Activated naive CD4-positive, alpha-beta T cell (primary cell): ENCODE results near the gene FRS3.

ENCODE experiments used
- DNase-seq, 4 experiments: peaks; one replicate each; lab custom pipeline; 2025; lab: John Stamatoyannopoulos, UW

Gene FRS3

DNA sequence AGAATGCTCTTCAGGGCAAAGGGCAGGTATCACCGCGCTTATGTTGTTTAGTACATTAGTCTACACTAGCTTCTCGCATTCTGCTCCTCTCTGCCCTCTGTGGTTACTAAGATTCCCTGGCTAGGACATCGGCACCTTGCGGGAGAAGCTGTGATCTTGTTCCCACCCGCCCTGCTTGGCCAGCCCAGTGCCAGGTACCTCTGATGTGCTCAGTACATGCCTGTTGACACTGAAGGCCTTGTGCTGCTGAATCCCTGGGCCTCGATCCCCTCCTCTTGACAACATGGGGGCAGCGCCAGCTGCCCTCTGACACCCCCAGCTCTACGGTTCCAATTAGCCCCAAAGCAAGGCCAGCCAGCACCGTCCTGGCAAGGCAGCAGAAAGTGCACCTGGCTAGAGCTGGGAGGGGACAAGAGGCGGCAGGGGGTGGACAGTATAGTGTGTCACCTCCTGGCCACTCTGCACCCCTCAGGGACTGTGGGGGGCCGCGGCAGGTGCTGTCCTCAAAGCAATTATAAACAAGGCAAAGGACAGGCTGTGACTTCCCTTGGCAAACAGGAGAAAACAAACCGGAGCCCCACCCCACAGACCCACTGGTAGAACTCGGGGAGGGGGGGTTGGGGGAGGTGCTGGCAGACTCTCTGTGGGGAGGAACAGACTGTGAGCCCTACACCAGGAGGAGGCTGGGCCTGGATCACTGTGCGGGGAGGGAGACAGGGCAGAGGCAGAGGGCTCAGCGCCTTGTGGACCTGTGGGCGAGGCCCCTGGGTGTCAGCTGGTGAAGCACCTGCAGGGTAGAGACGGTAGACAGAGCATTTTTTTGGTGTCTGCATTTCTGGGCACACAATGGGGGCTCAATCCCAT is 51.4 kb downstream of the FRS3 start:
- DNase-seq: no peak

DNA sequence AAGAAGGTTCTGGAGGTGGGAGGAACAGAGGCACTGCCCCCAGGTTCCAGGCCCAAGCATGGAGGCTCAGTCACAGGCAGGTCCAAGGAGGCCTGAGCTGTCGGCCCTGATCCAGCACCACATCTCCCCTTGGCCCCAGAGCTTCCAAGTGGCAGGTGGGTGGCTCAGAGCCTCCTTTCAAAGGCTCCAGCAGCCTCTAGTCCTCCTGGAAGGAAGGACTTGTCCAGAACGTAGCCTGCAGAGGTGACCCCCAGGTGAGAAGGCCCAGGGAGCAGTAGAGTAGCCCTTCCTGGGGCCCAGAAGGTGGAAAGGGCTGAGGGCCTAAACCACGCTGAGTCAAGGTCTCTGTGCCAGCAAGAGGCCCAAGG is 52.0 kb downstream of the FRS3 start:
- DNase-seq: no peak

DNA sequence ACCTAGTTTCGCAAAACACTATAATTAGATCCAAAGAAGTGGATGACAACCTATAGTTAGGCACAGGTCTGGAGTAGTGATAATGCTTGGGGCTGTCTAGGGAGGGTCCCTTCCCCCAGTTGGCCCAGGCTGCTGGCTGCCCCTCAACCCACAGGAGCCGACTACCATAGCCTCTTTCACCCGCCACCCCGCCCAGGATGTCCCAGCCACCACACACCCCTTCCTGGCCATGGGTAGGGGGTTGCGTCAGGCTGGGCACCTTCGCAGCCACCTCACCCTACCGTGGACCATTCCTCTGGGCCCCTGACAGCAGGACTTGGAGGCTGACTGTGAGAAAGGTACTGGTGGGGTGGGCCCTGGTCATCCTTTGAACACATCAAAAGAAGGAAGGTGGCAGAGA is 52.8 kb downstream of the FRS3 start:
- no peak for DNase-seq

DNA sequence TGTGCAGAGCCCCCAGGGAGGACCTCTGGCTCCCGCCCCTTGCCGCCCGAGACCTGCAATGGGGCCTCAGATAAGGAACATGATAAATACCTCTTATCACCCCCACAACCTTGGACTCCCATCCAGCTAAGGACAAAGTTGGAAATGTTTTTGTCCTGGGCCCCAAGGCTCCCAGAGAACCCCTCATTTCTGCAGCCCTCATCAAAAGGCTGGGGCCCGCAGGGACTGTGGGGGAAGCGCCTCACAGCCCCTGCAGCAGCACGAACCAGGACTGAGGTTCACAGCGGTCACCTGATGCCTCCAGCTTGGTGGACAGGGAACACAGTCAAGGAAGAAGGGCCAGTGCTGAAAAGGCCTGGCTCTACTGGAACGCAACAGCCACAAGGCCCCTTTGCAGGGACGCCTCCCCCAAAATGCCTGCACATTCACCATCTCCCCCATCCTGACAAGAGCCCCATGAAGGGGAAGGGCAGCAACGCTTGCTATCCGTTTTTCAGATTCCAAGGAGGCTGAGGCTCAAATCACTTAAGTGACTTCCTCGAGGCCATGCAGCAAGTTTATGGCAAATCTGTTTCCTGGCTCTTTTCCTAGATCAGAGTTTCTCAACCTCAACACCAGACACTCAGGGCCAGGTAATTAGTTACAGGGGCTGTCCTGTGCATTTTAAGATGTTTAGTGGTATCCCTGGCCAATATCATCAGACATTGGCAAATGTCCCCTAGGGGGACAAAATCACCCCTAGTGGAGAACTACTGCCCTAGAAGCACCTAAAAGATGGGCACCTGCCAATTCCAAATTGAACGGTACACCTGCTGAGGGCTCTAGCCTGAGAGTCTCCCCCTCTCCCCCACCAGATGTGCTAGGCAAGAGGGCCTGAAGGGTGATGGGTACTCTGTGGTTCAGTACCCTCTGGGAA is 54.9 kb downstream of the FRS3 start:
- DNase-seq: no peak

DNA sequence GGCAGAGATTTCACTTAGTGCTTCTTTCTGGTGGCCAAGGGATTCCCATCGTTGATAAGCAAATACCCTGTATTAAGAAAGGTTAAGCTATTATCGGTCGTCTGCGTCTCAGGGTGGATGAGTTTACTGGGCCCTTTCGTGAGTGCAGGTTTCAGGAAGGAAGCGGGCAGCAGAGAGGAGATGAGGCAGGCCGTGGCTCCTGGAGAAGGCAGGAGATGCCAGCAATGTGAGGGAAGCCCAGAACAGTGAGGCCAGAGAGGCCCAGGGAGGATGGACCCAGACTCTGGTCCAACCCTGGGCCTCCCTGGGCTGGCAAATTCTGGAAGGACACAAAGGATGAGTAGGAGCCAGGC is 55.5 kb downstream of the FRS3 start:
- DNase-seq: no peak

DNA sequence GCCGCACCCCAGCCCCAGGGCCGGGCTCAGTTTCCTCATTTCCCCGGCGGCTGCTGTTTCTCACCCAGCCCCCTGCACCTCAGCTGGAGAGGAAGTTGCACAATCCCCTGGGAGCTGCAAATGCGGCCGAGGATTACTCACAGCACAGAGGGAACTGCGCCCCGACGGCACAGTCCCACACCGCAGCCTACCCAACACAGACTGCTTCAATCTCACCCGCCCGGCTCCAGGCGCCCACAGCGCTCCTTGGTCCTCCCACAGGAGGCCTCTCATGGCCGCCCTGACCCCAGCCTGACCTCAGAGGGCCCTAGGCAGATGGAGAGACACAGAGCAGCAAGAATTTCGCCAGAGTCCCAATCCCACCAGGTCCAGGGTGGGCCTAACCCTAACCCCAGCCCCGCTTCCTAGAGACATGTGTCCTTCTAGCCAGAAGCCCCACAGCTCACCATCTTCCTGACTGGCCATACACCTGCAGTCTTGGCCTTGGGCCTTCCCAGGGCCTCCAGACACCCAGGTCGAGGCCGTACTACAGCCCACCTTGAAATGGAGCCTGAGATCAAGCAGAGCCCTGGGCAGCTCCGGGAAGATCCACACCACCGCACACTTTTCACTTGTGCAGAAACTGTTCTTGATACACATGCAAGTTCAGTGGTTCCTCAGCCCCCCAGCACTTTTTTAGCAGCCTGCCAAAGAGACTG is 56.0 kb downstream of the FRS3 start:
- no peak for DNase-seq

DNA sequence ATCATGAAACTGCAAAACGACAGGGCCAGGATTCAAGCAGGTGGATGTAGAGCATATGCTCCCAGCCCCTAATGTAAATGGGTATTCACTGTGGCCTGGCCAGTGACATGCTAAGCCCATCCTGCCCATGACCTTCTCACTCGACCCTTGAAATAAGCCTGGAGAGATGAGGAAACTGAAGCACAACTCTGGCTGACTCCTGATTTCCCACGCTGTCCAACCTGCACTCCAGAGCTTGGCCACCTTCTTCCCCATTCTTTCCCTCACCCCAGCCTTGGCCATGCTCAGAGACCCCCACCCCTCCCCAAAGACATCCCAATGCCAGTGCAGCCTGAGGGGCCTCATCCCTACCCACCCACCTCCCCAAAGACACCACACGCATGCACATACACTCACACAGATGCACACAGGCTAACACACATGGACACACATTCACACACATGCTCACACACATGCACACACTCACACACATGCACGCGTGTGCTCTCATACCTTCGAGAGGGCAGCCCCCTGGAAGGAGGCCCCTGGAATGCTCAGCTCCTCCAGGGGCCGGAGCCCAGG is 56.7 kb downstream of the FRS3 start:
- DNase-seq: no peak

DNA sequence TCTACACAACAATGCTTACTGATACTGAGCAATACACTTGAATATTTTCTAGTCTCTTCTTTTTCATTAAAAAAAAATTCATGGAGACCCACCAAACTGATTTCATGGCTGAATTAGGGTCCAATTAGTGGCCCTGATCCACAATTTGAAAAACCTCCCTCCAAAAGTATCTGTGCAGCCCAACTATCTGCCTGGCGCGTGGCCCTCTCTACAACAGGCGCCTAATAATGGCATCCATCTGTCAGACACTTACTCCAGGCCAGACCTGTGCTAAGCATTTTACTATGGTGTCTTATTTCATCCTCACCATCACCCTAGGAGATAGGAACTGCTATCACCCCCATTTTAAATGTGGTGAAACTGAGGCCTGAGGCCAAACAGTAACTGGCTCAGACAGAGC is 58.3 kb downstream of the FRS3 start:
- no peak for DNase-seq

DNA sequence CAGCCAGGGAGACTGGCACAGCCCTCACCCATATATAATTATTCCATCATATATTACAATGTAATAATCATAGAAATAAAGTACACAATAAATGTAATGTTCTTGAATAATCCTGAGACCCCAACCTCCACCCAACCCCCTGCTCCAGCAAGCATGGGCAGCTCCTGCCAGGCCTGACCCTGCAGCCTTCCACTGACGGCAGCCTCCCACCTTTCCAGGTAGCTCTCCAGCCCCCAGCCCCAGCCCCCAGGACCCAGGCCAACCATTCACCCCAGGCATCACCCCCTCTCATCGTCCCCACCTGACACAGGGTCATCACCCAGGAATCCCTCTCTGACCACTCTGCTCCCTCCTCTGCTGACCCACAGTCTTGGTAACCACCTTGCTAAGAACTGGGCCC is 58.9 kb downstream of the FRS3 start:
- DNase-seq: no peak

DNA sequence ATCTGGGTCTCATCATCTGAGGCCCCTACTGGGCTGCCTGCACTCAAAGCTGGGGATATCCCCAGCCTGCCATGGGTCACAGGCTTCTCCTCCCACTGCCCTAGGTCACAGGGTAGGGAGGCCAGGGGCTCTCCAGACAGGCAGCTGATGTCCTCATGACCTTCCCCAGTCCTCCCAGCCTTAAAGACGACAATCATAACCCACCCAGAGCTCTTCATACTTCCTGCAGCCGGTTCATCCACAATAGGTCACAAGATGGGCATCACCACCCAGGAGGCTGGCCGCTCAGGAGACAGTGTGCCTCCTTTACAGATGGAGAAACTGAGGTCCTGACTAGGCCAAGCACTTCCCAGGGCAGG is 59.5 kb downstream of the FRS3 start:
- no peak for DNase-seq
